Liver (tissue), 9 donors: ENCODE data around the gene UBQLNL. TPM values are rescaled to one million over a fixed set of nuclear protein-coding genes. Genes with fewer than 3 reads are reported as not detected.

Experiments
- DNase-seq: peaks from one replicate; pipeline ENCODE4 v3.0.0-alpha.2; 2017; ENCODE audit warnings: low spot score
- H3K27ac ChIP-seq, 2 donors: one replicate each; pipeline ENCODE4 v1.7.0; 2013; ENCODE audit warnings: inconsistent platforms in 2 of 2, low read length in 2 of 2, control low read depth in 1 of 2, low read depth in 1 of 2, mild to moderate bottlenecking in 1 of 2
- H3K27me3 ChIP-seq, 4 donors: one replicate each; pipeline versions ENCODE4 v1.6.1 to v1.7.0; 2013; ENCODE audit warnings: low read length in 3 of 4, inconsistent platforms in 1 of 4, mild to moderate bottlenecking in 1 of 4, moderate library complexity in 1 of 4; ENCODE audit not compliant: control insufficient read depth in 4 of 4, insufficient read depth in 4 of 4
- H3K36me3 ChIP-seq, 4 donors: one replicate each; pipeline versions ENCODE4 v1.6.1 to v1.7.0; 2013; ENCODE audit warnings: low read length in 3 of 4, mild to moderate bottlenecking in 3 of 4, low read depth in 1 of 4, moderate library complexity in 1 of 4; ENCODE audit not compliant: control insufficient read depth in 4 of 4, insufficient read depth in 3 of 4
- H3K4me1 ChIP-seq, 4 donors: one replicate each; pipeline versions ENCODE4 v1.6.1 to v1.7.0; 2013; ENCODE audit warnings: low read length in 3 of 4, mild to moderate bottlenecking in 3 of 4, moderate library complexity in 1 of 4; ENCODE audit not compliant: control insufficient read depth in 4 of 4, insufficient read depth in 4 of 4
- H3K4me3 ChIP-seq, 3 donors: one replicate each; pipeline versions ENCODE4 v1.6.1 to v1.7.0; 2013; ENCODE audit warnings: low read length in 3 of 3, control low read depth in 1 of 3, low read depth in 1 of 3, mild to moderate bottlenecking in 1 of 3
- H3K9ac ChIP-seq, 2 donors: one replicate each; pipeline ENCODE4 v1.7.0; 2013; ENCODE audit warnings: low read length in 2 of 2, mild to moderate bottlenecking in 2 of 2, moderate library complexity in 2 of 2, control low read depth in 1 of 2, low read depth in 1 of 2
- H3K9me3 ChIP-seq, 4 donors: one replicate each; pipeline versions ENCODE4 v1.6.1 to v1.7.0; 2013; ENCODE audit warnings: low read length in 3 of 4; ENCODE audit not compliant: control insufficient read depth in 4 of 4
- ATF3 ChIP-seq: IDR thresholded peaks from 2 replicates; pipeline ENCODE4 v1.6.1; 2016; ENCODE audit warnings: antibody characterized with exemption
- CTCF ChIP-seq: fragments of 150-350 bp; IDR thresholded peaks from 2 replicates; pipeline ENCODE4 v1.5.1; 2017; ENCODE audit warnings: improper control_type of control experiment, low read depth, low read length; ENCODE audit not compliant: missing input control
- EGR1 ChIP-seq, 2 donors: IDR thresholded peaks; 2 replicates each; pipeline ENCODE4 v1.6.1; 2016 to 2018; ENCODE audit warnings: antibody characterized with exemption in 2 of 2, low read depth in 2 of 2
- FOXA1 ChIP-seq: IDR thresholded peaks from 2 replicates; pipeline ENCODE4 v1.6.1; 2016; ENCODE audit warnings: antibody characterized with exemption
- FOXA2 ChIP-seq: IDR thresholded peaks from 2 replicates; pipeline ENCODE4 v1.6.1; 2016; ENCODE audit warnings: antibody characterized with exemption
- GABPA ChIP-seq, 2 donors: IDR thresholded peaks in 1 of 2; conservative IDR thresholded peaks in 1 of 2; 2 replicates each; pipeline ENCODE4 v1.6.1; 2016; ENCODE audit warnings: antibody characterized with exemption in 2 of 2, mild to moderate bottlenecking in 1 of 2, moderate library complexity in 1 of 2
- HNF4A ChIP-seq, 2 donors: conservative IDR thresholded peaks; 2 replicates each; pipeline ENCODE4 v1.6.1; 2016; ENCODE audit warnings: antibody characterized with exemption in 2 of 2, mild to moderate bottlenecking in 2 of 2
- HNF4G ChIP-seq: IDR thresholded peaks from 2 replicates; pipeline ENCODE4 v1.6.1; 2016; ENCODE audit warnings: antibody characterized with exemption
- JUND ChIP-seq, 2 donors: IDR thresholded peaks; 2 replicates each; pipeline ENCODE4 v1.6.1; 2016; ENCODE audit warnings: antibody characterized with exemption in 2 of 2
- NR2F2 ChIP-seq: IDR thresholded peaks from 2 replicates; pipeline ENCODE4 v1.6.1; 2016; ENCODE audit warnings: antibody characterized with exemption
- RAD21 ChIP-seq, 2 donors: IDR thresholded peaks; 2 replicates each; pipeline ENCODE4 v1.6.1; 2016; ENCODE audit warnings: antibody characterized with exemption in 2 of 2, mild to moderate bottlenecking in 2 of 2
- REST ChIP-seq: IDR thresholded peaks from 2 replicates; pipeline ENCODE4 v1.6.1; 2016; ENCODE audit warnings: antibody characterized with exemption, mild to moderate bottlenecking
- RXRA ChIP-seq, 2 donors: IDR thresholded peaks; 2 replicates each; pipeline ENCODE4 v1.6.1; 2017 to 2018; ENCODE audit warnings: antibody characterized with exemption in 2 of 2, mild to moderate bottlenecking in 1 of 2
- SP1 ChIP-seq: IDR thresholded peaks from 2 replicates; pipeline ENCODE4 v1.6.1; 2018; ENCODE audit warnings: antibody characterized with exemption, mild to moderate bottlenecking
- TAF1 ChIP-seq: conservative IDR thresholded peaks from 2 replicates; pipeline ENCODE4 v1.6.1; 2016; ENCODE audit warnings: antibody characterized with exemption, mild to moderate bottlenecking
- YY1 ChIP-seq: IDR thresholded peaks from 2 replicates; pipeline ENCODE4 v1.6.1; 2016; ENCODE audit warnings: antibody characterized with exemption, mild to moderate bottlenecking
- ZBTB33 ChIP-seq: IDR thresholded peaks from 2 replicates; pipeline ENCODE4 v1.6.1; 2016; ENCODE audit warnings: antibody characterized with exemption
- WGBS: extraction: QIAGEN DNeasy Blood & Tissue Kit; methylation state at CpG from one replicate; pipeline ENCODE4 v1.1.7; 2013; 5-methylcytosine and 5-hydroxymethylcytosine counted together
- polyA plus RNA-seq, 2 donors: library from polyadenylated mRNA; stranded (reverse) in 1 of 2; unstranded in 1 of 2; fragments of 200-250 nt in 1 of 2; fragments of >200 nt in 1 of 2; fragmentation: Nextera tagmentation in 1 of 2; extraction: Ambion mirVana in 1 of 2; gene quantifications; one replicate each; pipeline versions ENCODE4 v1.2.1 to v1.2.3, GENCODE V29; 2013 to 2015
- total RNA-seq, 2 donors: library from RNA; depleted of rRNA; stranded (reverse); fragments of >200 nt; gene quantifications; one replicate each; pipeline ENCODE4 v1.2.3, GENCODE V29; 2014
- TF ChIP-seq, protein P1 (sequence below): IDR thresholded peaks from 2 replicates; pipeline ENCODE4 v1.6.1; 2016; ENCODE audit warnings: antibody characterized with exemption
- donor health status: healthy.
- donor health status: healthy.
- donor health status: healthy.
- donor health status: healthy.
- donor health status: healthy.

UBQLNL gene
- total and polyA plus RNA-seq, 4 donors, result 0.03 to 0.25 (median 0.07) TPM

- Histone ChIP-seq H3K27ac (no peak overlapping the region), H3K36me3 (no peaks in the 10 kb centered on the region), H3K9ac (no peak overlapping the region), H3K4me1 (no peaks in the 10 kb centered on the region), H3K9me3 (no peaks in the 10 kb centered on the region), H3K27me3 (no peaks in the 10 kb centered on the region), H3K4me3 (no peak overlapping the region)
- no peak for TF ChIP-seq NR2F2
- no peak for TF ChIP-seq FOXA1
- TF ChIP-seq HNF4G, result no peak
- TF ChIP-seq JUND (IDR thresholded peaks at IDR 0.05), result no peak
- TF ChIP-seq HNF4A (conservative IDR thresholded peaks at IDR 0.05), result no peak
- TF ChIP-seq, protein P1, sequence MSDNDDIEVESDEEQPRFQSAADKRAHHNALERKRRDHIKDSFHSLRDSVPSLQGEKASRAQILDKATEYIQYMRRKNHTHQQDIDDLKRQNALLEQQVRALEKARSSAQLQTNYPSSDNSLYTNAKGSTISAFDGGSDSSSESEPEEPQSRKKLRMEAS, result no peak
- no peak for TF ChIP-seq ATF3
- TF ChIP-seq REST, result no peak
- TF ChIP-seq RAD21 (IDR thresholded peaks at IDR 0.05), result no peak
- TF ChIP-seq TAF1, result no peak
- no peak for TF ChIP-seq ZBTB33
- no peak for TF ChIP-seq CTCF
- no peak for TF ChIP-seq SP1
- no peak for TF ChIP-seq RXRA (IDR thresholded peaks at IDR 0.05)
- TF ChIP-seq GABPA (IDR thresholded peaks at IDR 0.05 in 1 of 2, conservative IDR thresholded peaks at IDR 0.05 in 1 of 2), result no peak
- TF ChIP-seq YY1, result no peak
- no peak for DNase-seq
Observed at GRCh38 chr11:5536482-5536881, 20.0 kb upstream of the UBQLNL start.

DNA sequence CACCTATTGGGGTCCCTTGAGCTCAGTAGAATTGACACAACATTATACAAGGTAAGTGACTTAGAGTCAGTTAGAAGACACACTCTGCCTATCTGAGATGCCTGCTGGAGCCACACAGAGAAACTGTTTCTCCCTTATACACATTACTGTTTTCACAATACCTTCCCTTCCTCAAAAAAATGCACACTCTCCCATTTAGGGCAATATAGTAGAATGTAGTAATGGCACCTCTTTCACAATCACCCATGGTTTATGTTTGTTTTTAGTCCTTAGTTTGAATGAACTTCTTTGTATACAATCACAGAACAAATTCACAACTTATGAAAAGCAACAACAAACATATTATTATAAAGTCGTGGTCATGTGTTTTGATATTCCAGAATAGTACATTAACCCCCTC is 17.5 kb upstream of the UBQLNL start:
- 69% methylated on average over 1 of the region's 1 CpG for WGBS
- no peak for DNase-seq
- no peak overlapping the region for H3K27ac ChIP-seq
- TF ChIP-seq JUND (IDR thresholded peaks at IDR 0.05), result no peak
- no peak for TF ChIP-seq NR2F2
- no peak for TF ChIP-seq TAF1
- TF ChIP-seq FOXA1, result no peak
- no peak for TF ChIP-seq SP1
- TF ChIP-seq ATF3, result no peak
- no peak for TF ChIP-seq FOXA2
- no peak for TF ChIP-seq RAD21 (IDR thresholded peaks at IDR 0.05)
- TF ChIP-seq, protein P1, result no peak
- no peak for TF ChIP-seq HNF4G
- no peak for TF ChIP-seq YY1
- no peak for TF ChIP-seq EGR1 (IDR thresholded peaks at IDR 0.05; ENCODE audit: low read depth in 2 of 2)
- no peak for TF ChIP-seq REST

More for the DNA sequence above, 17.5 kb upstream of the UBQLNL start:
- Histone ChIP-seq H3K36me3 (no peaks in the 10 kb centered on the region), H3K4me3 (no peak overlapping the region), H3K27me3 (no peaks in the 10 kb centered on the region), H3K4me1 (no peaks in the 10 kb centered on the region), H3K9ac (no peak overlapping the region), H3K9me3 (no peaks in the 10 kb centered on the region)
